ENCODE results near the gene GSTM4.

- no peak for TF ChIP-seq CTCF (conservative IDR thresholded peaks at IDR 0.05; ENCODE audit: low read length)
- TF ChIP-seq EZH2phosphoT487 (IDR thresholded peaks at IDR 0.05; ENCODE audit: borderline replicate concordance), result no peak
These were observed 27.2 kb upstream of the GSTM4 start for GRCh38 chr1:109628540-109629321.

Measured in Loucy (cell line).